ENCODE results near the gene DMKN.

Gene DMKN, protein sequence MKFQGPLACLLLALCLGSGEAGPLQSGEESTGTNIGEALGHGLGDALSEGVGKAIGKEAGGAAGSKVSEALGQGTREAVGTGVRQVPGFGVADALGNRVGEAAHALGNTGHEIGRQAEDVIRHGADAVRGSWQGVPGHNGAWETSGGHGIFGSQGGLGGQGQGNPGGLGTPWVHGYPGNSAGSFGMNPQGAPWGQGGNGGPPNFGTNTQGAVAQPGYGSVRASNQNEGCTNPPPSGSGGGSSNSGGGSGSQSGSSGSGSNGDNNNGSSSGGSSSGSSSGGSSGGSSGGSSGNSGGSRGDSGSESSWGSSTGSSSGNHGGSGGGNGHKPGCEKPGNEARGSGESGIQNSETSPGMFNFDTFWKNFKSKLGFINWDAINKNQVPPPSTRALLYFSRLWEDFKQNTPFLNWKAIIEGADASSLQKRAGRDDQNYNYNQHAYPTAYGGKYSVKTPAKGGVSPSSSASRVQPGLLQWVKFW

DNA sequence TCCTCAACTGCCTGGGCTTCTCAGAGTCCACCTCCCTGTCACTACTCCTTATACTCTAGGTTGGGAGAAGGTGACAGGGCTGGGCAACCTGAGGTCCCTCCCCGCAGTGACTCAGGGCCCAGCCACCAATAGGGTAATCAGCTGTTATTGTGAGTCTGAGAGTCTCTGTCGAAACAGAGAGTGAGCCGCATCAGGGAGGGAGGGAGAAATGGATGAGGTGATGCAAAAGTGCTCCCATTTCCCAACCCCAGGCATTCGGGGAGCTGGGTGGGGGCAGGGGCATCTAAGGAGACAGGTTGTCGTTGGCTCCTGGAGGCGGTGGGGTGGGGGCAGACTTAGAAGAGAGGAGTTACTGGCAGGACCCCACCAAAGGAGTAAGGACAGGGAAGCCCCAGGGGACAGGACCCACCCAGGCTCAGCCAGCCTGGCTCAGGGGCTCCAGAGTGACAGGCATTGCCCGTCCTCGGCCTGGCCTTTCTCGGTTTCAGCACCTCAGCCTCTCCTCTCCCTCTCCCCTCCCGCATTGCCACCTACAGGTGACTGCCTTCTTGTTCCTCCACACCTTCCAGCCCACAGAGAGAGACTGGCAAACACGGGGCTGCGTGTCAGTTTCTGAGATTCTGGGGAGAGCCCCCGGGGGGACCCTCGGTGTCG, at the start of gene DMKN:
Gene DMKN, minus strand, starts transcription at position 22 of the 654 bp plus-strand sequence. CDS start 174 bp downstream, outside the sequence.
- H2AFZ ChIP-seq = peak within 1 kb of the TSS; percentile 79
- no peak within 1 kb of the TSS for H3K27ac ChIP-seq
- H3K4me2 ChIP-seq (ENCODE audit: low read length) = no peak within 1 kb of the TSS
- no peaks in the 10 kb centered on the region for H3K36me3 ChIP-seq (ENCODE audit: control insufficient read depth, insufficient read depth, low read length)
- H3K9ac ChIP-seq = no peak within 1 kb of the TSS
- H3K4me1 ChIP-seq = peaks cover 5% of the 10 kb centered on the region
- H3K79me2 ChIP-seq = no peaks in the 10 kb centered on the region
- no peak within 1 kb of the TSS for H3K4me3 ChIP-seq (ENCODE audit: low read depth, low read length)
- no peaks in the 10 kb centered on the region for H3K27me3 ChIP-seq (ENCODE audit: control insufficient read depth, insufficient read depth, low read length)
- H3K9me3 ChIP-seq (ENCODE audit: control insufficient read depth, low read length) = no peaks in the 10 kb centered on the region
- TF ChIP-seq, protein P1, sequence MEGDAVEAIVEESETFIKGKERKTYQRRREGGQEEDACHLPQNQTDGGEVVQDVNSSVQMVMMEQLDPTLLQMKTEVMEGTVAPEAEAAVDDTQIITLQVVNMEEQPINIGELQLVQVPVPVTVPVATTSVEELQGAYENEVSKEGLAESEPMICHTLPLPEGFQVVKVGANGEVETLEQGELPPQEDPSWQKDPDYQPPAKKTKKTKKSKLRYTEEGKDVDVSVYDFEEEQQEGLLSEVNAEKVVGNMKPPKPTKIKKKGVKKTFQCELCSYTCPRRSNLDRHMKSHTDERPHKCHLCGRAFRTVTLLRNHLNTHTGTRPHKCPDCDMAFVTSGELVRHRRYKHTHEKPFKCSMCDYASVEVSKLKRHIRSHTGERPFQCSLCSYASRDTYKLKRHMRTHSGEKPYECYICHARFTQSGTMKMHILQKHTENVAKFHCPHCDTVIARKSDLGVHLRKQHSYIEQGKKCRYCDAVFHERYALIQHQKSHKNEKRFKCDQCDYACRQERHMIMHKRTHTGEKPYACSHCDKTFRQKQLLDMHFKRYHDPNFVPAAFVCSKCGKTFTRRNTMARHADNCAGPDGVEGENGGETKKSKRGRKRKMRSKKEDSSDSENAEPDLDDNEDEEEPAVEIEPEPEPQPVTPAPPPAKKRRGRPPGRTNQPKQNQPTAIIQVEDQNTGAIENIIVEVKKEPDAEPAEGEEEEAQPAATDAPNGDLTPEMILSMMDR (IDR thresholded peaks at IDR 0.05) = peak; percentile 18

DNA sequence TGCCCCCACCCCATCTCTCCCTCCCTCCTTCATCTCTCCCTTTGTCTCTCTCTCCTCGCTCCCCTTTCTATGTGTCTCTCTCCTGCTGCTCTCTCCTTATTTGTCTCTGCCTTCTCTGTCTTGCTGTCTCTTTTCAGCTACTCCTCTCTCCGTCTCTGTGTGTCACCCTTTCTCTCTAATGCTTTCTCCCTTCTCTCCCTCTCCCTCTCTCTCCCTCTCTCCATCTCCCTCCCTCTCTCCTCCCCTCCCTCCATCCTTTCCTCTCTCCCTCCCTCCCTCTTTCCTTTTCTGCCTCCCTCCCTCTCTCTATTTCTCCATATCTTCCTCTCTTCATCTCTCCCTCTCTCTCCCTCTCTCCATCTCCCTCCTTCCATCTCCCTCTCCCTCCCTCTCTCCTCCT, 49.3 kb upstream of the DMKN start:
- TF ChIP-seq, protein P1 (IDR thresholded peaks at IDR 0.05) = no peak
- no peak overlapping the region for H3K27ac ChIP-seq
- no peaks in the 10 kb centered on the region for H3K4me1 ChIP-seq
- no peaks in the 10 kb centered on the region for H3K79me2 ChIP-seq
- H3K27me3 ChIP-seq (ENCODE audit: control insufficient read depth, insufficient read depth, low read length) = no peaks in the 10 kb centered on the region
- H3K9ac ChIP-seq = no peak overlapping the region
- no peak overlapping the region for H2AFZ ChIP-seq
- no peak overlapping the region for H3K4me3 ChIP-seq (ENCODE audit: low read depth, low read length)
- no peaks in the 10 kb centered on the region for H3K36me3 ChIP-seq (ENCODE audit: control insufficient read depth, insufficient read depth, low read length)
- no peaks in the 10 kb centered on the region for H3K9me3 ChIP-seq (ENCODE audit: control insufficient read depth, low read length)
- H3K4me2 ChIP-seq (ENCODE audit: low read length) = no peak overlapping the region

DNA sequence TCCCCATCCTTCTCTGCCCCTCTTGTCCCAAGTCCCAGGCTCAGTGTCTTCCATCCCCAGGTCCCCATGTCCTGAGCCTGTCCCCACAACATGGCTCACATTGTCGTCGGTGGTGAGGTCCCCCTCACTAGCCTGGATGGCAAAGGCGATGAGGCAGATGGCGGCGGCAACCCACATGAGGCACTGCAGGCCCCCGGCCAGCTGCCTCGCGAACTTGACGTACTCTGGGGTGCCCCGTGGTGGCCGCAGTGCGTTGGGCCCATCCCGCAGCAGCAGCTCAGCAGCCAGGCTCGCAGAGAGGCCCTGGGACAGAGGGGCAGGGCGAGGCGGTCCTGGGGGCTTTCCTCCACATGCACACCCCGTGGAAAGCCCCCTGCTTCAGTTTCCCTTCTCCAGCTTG, 48.9 kb upstream of the DMKN start:
- no peak overlapping the region for H3K4me3 ChIP-seq (ENCODE audit: low read depth, low read length)

DNA sequence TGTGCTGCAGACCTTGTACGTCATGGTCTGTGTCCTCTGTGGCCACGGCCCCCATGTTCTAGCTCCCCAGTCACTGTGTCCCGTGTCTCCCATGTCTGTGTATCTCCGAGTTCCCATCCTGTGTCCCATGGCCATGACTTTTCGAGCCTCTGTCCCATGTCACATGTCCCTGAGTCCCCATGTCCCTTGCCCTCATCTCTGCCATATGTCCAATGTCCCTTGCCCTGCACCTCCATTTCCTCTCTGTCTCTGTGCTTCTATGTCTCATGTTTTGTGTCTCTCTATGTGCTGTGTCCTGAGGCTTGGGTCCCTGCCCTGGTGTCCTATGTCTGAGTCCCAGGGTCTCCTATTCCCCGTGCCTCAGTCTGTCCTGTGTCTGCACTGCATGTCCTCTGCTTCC, 48.0 kb upstream of the DMKN start:
- no peak overlapping the region for H3K4me2 ChIP-seq (ENCODE audit: low read length)
- no peaks in the 10 kb centered on the region for H3K79me2 ChIP-seq
- no peak overlapping the region for H3K9ac ChIP-seq
- H3K4me3 ChIP-seq (ENCODE audit: low read depth, low read length) = no peak overlapping the region
- H3K9me3 ChIP-seq (ENCODE audit: control insufficient read depth, low read length) = no peaks in the 10 kb centered on the region
- H2AFZ ChIP-seq = no peak overlapping the region
- H3K36me3 ChIP-seq (ENCODE audit: control insufficient read depth, insufficient read depth, low read length) = no peaks in the 10 kb centered on the region
- no peaks in the 10 kb centered on the region for H3K27me3 ChIP-seq (ENCODE audit: control insufficient read depth, insufficient read depth, low read length)
- TF ChIP-seq, protein P1 (IDR thresholded peaks at IDR 0.05) = no peak
- no peaks in the 10 kb centered on the region for H3K4me1 ChIP-seq
- no peak overlapping the region for H3K27ac ChIP-seq

More for the DNA sequence above, 48.9 kb upstream of the DMKN start:
- H3K9me3 ChIP-seq (ENCODE audit: control insufficient read depth, low read length) = no peaks in the 10 kb centered on the region
- H3K36me3 ChIP-seq (ENCODE audit: control insufficient read depth, insufficient read depth, low read length) = no peaks in the 10 kb centered on the region
- no peaks in the 10 kb centered on the region for H3K27me3 ChIP-seq (ENCODE audit: control insufficient read depth, insufficient read depth, low read length)
- H3K9ac ChIP-seq = no peak overlapping the region
- H3K4me2 ChIP-seq (ENCODE audit: low read length) = no peak overlapping the region
- no peaks in the 10 kb centered on the region for H3K79me2 ChIP-seq
- no peak overlapping the region for H2AFZ ChIP-seq
- TF ChIP-seq, protein P1 (IDR thresholded peaks at IDR 0.05) = no peak
- no peak overlapping the region for H3K27ac ChIP-seq
- no peaks in the 10 kb centered on the region for H3K4me1 ChIP-seq
